ENCODE results near the gene IGHMBP2.

IGHMBP2 gene

GRCh38 chr11:68928136-68928880, 24.6 kb downstream of the IGHMBP2 start:
- no peak for DNase-seq

GRCh38 chr11:68929135-68929534, 25.4 kb downstream of the IGHMBP2 start:
- DNase-seq, result no peak

- DNase-seq, result no peak
Measured at GRCh38 chr11:68929706-68930570, 26.2 kb downstream of the IGHMBP2 start.

GRCh38 chr11:68930991-68931855, 27.5 kb downstream of the IGHMBP2 start:
- DNase-seq, result no peak

- no peak for DNase-seq
Measured at GRCh38 chr11:68931911-68932310, 28.2 kb downstream of the IGHMBP2 start.

GRCh38 chr11:68932358-68932757, 28.7 kb downstream of the IGHMBP2 start:
- no peak for DNase-seq

- DNase-seq, result no peak
Measured at GRCh38 chr11:68932933-68933577, 29.4 kb downstream of the IGHMBP2 start.

- no peak for DNase-seq
Measured at GRCh38 chr11:68933605-68934320, 30.1 kb downstream of the IGHMBP2 start.

- DNase-seq, result no peak
Measured at GRCh38 chr11:68934321-68934645, 30.6 kb downstream of the IGHMBP2 start.

- no peak for DNase-seq
Measured at GRCh38 chr11:68934666-68935065, 31.0 kb downstream of the IGHMBP2 start.

- no peak for DNase-seq
Measured at GRCh38 chr11:68935066-68935465, 31.4 kb downstream of the IGHMBP2 start.

- DNase-seq, result no peak
Measured at GRCh38 chr11:68935516-68936357, 32.0 kb downstream of the IGHMBP2 start.

- no peak for DNase-seq
Measured at GRCh38 chr11:68936358-68936636, 32.6 kb downstream of the IGHMBP2 start.

- DNase-seq, result no peak
Measured at GRCh38 chr11:68936676-68937620, 33.3 kb downstream of the IGHMBP2 start.

- DNase-seq, result no peak
Measured at GRCh38 chr11:68938088-68938487, 34.4 kb downstream of the IGHMBP2 start.

GRCh38 chr11:68938816-68939582, 35.3 kb downstream of the IGHMBP2 start:
- no peak for DNase-seq

GRCh38 chr11:68939583-68940555, 36.2 kb downstream of the IGHMBP2 start:
- DNase-seq, result no peak
